SKM-1 (cell line): ENCODE measurements around the gene MRPL2.
"Not testable (repeated sequence)": the region's sequence is repeated elsewhere in the genome, so short reads cannot be mapped to it uniquely, and the experiment has no call there.

Experiments
- DNase-seq: peaks from one replicate; lab custom pipeline; 2025; ENCODE audit not compliant: unreplicated experiment; lab: John Stamatoyannopoulos, UW

Gene MRPL2

GRCh38 chr6:43082806-43083655, 23.8 kb upstream of the MRPL2 start:
- peak; percentile 47 for DNase-seq

DNA sequence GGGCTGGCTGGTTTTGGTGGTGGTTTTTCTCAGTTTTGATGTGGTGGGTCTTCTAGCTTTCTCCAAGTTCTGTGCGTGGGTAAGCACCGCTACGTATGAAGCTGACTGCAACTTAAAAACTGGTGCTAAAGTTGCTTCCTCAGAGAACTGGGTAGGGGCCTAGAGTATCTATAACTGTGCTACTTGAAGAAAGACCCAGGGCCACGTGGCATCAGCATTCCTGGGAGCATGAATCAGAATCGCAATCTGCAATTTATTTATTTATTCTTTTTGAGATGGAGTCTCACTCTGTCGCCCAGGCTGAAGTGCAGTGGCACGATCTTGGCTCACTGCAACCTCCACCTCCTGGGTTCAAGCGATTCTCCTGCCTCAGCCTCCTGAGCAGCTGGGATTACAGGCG, 22.7 kb upstream of the MRPL2 start:
- DNase-seq, result not testable (repeated sequence)

DNA sequence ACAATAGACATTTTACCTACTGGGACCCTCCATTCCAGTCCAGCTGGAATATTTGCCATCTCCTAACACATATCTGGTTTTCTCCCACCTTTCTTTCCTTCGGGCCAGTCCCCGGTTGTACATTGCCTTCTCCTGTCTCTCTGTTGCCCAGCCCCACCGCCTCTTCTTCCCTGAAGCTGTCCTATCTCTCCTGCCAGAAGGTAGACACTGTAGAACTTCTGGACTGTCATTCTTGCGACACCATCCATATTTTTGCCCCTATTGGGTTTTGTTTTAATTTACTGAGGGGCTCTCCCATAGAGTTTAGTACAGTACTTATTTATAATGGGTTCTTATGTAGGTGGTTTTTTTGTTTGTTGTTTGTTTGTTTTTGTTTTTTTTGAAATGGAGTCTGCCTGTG, 21.8 kb upstream of the MRPL2 start:
- no peak for DNase-seq

- DNase-seq, result no peak
These were observed 19.5 kb upstream of the MRPL2 start for GRCh38 chr6:43078691-43079090.

GRCh38 chr6:43077981-43078511, 18.8 kb upstream of the MRPL2 start:
- no peak for DNase-seq

DNA sequence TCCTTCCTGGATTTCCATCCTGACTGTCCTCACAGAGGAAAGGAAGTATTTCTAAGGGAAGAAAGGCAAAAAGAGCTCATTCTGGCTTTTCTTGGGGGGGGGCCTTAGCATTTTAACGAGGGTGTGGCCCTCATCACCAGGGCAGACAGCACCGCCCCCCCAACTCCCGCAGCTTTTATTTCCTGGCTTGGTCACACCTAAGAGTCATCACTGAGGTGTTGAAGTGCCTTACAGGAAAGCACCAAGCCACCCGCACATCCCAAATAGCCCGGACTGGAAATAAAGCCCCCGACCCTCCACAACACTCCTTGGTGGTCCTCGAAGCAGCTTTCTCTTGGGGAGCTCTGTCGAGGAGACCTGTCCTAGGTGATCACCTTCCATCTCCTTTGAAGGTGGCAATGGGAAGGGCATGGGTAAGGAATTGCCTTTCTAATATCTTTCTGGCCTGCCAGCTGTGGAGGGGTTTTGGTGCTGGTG, 18.1 kb upstream of the MRPL2 start:
- no peak for DNase-seq

- no peak for DNase-seq
These were observed 17.5 kb upstream of the MRPL2 start for GRCh38 chr6:43076464-43077332.

DNA sequence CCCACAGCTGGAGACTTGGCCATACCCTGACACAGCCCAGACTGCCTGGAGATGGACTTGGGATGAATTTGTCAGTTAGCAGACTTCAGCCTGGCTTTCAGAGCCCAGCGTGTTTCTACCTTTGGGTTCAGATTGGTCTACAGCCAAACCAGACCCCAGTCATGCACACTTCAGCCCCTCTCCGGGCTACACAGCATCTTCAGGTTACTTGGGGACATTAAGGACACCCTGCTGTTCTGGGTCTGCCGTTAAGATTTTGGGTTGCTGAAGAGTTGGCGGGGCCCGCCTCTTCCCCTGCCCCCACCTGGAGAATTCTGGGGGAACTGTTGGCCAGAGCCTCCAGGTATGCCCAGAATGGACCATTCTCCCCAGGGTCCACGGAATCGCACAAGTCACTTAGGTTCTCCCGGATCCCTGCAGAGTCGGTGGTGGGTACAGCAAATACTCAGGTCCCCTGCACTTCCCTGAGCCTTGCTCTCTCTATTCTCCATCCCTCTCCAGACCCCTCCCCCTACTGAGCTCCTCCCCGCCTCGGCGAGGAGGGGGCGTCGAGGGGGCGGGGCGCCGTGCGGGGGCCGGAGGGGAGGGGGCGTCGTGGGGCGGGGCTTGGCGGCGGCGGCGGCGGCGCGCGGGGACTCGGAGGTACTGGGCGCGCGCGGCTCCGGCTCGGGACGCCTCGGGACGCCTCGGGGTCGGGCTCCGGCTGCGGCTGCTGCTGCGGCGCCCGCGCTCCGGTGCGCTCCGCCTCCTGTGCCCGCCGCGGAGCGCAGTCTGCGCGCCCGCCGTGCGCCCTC, 16.6 kb upstream of the MRPL2 start, which contains the start of gene PTK7:
Gene PTK7 (plus strand): TSS at position 645 of the 794 bp plus-strand sequence. CDS start 175 bp downstream, outside the sequence.
- DNase-seq, result peak; percentile 42

- no peak for DNase-seq
These were observed 15.8 kb upstream of the MRPL2 start for GRCh38 chr6:43074847-43075669.

DNA sequence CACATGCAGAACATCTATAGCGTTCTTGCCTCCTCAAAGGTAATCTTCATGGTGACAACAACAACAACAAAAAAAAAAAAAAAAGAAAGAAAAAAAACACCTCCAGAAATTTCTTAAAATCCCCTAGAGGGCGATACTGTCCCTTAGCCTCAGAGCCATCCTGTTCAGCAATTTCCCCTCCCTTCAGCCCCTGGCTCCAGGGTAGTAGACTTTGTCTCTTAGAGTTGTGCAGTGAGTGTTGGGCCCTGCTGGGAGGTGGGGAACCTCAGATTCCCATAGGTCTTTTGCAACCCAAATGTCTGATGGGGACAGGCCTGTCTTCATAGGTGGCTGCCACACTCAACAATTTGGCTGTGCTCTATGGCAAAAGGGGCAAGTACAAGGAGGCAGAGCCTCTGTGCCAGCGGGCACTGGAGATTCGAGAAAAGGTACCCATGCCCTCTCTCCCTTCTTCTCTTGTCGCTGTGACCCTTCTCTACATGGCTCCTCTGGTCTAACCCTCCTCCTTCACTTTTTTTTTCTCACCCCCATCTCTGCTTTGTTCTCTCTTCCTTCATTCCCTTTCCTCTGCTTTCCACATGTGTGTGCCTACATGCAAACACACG, 10.9 kb upstream of the MRPL2 start:
- peak; percentile 38 for DNase-seq

- DNase-seq, result no peak
These were observed 3.6 kb upstream of the MRPL2 start for GRCh38 chr6:43062818-43063217.

DNA sequence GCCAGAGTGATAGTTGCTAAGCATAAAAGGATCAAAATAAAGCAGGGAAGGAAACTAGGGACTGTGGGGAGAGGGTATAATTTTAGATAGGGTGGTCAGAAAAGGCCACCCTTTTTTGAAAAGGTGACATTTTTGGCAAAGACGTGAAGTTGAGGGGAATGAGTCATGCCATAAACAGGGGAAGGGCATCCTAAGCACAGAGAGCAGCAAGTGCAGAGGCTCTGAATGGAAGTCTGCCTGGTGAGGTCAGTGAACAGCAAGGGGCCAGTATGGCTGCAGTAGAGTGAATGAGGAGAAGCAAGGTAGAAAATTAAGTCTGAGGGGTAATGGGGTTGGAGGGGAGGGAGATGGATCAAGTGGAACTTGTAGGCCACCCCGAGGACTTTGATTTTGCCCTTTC, 2.6 kb upstream of the MRPL2 start:
- DNase-seq, result no peak

DNA sequence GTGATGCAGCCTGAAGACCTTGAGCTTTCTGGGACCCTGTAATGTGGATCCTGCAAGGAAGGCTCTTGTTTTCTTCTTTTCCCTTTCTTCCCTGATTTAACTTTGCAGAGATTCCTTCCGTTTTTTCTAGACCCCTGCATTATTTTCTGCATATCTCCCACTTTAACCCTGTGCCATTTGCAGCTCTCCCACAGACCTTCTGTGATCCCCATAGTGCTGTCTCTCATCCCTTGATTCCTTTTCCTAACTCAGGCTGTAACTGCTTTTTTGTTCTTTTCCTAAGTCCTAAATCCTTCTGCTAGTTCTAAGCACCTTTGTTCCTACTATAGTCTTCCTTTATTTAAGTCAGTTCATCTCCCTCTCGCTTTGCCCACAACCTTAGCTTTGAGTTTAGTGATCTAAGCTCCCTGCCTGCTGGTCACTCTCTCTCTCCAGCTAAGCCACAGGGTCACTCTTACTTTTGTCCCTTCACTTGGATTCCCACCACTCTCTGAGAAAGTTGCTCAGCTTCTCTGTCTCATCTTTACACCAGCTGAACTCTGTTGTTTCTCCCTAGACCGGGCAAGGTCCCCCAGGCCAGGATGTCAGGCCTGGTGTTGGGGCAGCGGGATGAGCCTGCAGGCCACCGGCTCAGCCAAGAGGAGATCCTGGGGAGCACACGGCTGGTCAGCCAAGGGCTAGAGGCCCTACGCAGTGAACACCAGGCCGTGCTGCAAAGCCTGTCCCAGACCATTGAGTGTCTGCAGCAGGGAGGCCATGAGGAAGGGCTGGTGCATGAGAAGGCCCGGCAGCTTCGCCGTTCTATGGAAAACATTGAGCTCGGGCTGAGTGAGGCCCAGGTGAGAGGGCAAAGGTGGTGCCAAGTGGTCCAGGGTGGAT, 1.8 kb upstream of the MRPL2 start:
- no peak for DNase-seq

GRCh38 chr6:43060034-43060754, 960 bp upstream of the MRPL2 start:
- no peak for DNase-seq

DNA sequence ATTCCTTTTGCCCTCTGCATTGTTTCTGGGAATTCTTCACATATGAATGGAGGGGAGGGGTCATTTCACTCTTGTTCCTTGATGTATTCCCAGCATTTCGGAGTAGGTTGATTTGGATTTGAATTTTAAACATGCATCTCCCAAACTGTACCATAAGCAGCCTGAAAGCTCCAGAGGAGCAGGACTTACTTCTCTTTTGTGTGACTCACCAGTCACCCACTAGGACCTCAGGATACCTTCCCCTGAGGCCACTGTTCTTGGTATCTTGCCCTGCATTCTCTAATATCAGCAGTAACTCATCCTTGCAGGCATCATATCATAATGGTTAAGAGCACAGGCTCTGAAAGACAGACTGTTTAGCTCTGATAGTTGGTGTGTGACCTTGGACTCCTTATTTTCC, 703 bp downstream of the MRPL2 start:
- DNase-seq, result no peak

DNA sequence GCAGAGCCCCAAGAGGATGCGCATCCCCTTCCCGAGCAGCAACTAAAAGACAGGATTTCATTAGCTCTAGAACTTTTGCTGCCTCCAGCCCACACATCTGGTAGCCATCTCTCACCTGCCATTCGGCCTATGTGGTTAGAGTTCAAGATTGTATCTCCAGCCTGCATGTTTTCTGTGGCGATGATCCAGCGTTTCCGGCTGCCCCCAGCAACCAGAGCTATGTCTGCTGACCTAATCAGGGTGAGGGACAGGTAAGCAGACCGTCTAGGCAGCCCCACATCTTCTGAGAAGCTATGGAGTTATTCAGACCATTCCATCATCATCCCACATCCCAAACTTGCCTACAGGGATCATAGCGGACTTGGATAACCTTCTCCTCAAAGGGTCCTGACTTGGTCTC, 3.3 kb downstream of the MRPL2 start:
- no peak for DNase-seq

DNA sequence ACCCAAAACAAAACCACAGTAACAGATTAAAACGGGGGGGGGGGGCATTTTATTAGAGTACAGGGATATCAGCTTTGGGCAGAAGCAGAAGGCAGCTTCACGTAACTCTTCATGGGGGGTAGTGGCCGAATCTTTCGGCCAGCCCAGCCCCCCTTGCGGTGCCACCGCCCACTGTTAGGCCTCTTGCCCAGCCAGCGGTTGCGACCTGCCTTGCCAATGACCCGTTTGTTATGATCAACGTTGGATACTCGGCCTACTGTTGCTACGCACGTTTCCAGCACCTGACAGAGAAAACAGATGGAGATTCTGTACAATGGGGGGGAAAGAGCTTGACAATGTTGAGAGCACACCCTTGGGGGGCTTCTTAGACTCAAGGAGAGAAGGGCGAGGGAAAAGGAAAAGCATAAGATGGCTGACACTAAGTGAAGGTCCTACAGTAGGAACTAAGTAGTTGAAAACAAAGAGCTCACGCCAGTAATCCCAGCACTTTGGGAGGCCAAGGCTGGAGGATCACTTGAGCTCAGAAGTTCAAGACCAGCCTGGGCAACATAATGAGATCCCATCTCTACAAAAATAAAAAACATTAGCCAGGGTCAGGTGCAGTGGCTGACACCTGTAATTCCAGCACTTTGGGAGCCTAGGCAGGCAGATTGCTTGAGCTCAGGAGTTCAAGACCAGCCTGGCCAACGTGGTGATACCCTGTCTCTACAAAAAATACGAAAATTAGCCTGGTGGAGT, 4.9 kb downstream of the MRPL2 start:
- DNase-seq, result no peak
